GM12801 (cell line): ENCODE data around the gene ZNF362.

Source experiments
- TF ChIP-seq, protein P1 (sequence below): IDR thresholded peaks from one replicate; pipeline ENCODE4 v1.5.1; 2011; ENCODE audit warnings: control low read depth; ENCODE audit not compliant: insufficient read length; ENCODE audit errors: extremely low read depth

ZNF362 gene

DNA sequence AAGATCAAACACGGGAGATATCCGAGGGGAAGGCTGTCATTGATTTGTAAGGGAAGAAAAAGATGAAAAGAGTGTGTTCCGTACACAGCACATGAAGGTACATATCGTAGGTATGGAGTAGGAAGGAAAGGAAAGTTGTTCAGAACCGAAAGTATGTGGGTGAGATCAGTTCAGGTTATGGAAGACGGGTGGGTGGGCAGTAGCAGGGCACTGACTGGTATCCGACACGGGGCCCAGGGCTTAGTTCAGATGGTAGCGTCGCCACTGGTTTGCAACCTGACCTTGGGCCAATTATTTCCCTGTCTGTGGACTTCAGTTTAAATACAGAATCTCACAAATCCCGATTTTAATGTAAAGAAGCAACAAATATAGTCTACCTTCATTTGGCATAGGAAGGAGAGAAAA, 92.4 kb downstream of the ZNF362 start:
- TF ChIP-seq, protein P1, sequence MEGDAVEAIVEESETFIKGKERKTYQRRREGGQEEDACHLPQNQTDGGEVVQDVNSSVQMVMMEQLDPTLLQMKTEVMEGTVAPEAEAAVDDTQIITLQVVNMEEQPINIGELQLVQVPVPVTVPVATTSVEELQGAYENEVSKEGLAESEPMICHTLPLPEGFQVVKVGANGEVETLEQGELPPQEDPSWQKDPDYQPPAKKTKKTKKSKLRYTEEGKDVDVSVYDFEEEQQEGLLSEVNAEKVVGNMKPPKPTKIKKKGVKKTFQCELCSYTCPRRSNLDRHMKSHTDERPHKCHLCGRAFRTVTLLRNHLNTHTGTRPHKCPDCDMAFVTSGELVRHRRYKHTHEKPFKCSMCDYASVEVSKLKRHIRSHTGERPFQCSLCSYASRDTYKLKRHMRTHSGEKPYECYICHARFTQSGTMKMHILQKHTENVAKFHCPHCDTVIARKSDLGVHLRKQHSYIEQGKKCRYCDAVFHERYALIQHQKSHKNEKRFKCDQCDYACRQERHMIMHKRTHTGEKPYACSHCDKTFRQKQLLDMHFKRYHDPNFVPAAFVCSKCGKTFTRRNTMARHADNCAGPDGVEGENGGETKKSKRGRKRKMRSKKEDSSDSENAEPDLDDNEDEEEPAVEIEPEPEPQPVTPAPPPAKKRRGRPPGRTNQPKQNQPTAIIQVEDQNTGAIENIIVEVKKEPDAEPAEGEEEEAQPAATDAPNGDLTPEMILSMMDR: no peak

DNA sequence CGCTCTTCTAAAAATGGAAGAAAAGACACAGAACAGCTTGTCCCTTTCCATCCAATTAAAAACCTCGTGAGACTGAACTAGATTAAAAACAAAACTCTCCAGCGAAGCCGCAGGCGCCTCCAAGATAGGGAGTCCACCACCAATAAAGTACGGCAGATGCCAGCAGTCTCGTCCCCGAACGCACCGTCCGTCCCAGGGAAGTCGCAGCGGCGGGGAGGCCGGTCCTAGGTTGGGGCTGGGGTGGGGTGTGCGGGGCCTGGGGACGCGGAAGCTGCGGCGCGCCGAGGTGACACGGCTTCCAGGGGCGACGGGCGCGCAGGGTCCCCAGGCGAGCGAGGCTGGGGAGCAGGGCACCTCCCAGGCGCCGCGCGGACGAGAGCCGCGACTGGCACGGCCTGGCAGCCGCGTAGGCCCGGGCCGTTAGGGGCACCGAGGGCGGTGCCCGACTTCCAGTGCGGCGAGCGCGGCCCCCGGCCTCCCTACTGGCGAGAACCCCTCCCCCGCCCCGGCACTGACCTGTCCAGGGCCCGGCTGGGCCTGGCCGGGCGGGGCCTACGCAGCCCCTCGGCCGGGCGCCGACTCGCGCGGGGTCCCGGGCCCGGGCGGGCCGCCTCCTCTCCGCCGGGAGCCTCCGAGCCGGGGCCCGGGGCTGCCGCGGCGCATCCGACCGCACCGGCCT, 92.9 kb downstream of the ZNF362 start:
- TF ChIP-seq, protein P1: no peak

DNA sequence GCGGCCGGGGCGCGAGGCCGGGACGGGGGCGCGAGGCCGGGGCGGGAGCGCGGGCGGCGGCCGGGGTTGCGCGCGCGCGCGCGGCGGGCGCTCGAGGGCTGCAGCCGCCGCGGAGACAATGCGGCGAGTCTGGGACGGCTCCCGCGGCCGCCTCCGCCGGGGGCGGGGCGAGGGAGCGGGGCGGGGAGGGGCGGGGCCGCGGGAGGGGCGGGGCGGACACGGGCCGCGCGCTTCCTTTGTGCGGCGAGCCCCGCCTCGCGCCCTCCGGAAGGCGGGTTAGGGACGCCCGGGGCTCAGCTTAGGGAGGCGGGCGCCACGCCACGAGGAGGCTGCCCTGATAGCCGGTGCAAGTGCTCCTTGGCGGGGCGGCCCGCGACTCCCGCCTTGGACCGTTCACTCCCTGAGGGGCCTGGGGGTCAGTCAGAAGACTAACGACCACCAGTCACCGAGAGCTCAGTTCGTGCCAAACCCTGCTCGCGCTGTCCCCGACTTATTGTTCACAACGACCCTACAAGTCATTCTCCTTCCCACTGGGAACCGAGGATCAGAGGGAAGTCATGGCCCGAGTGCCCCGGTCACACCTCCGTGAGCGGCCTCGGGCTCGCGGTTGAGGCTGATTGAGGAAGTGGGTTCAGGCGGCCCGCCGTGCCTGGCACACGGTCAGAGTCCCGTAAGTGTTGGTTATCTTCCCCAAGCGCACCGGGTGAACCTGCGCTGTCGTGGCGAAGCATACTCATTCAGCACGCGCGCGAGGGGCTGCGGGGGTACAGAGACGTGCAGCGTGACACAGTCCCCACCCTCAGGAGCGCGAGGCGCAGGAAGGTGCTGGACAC, 93.7 kb downstream of the ZNF362 start:
- TF ChIP-seq, protein P1: no peak
